Measurements from ENCODE around the gene ANKRD18B. TPM values are rescaled to one million over a fixed set of nuclear protein-coding genes. Genes with fewer than 3 reads are reported as not detected.

Gene ANKRD18B
- total RNA-seq, 1 donor from 2014 or later = 1.2 TPM

Other genes starting within 250 kb of the ANKRD18B start
- gene NFX1, start 233.7 kb upstream of the ANKRD18B start, total RNA-seq = 36.2 and 37.6 TPM in 2 replicates
- gene AQP7, start 121.7 kb upstream of the ANKRD18B start, total RNA-seq = not detected in 2 replicates
- 3.4 and 6.1 TPM in 2 replicates for gene AQP3, start 76.7 kb upstream of the ANKRD18B start, total RNA-seq
- 87.3 and 90.1 TPM in 2 replicates for gene NOL6, start 50.3 kb upstream of the ANKRD18B start, total RNA-seq

Measured in activated T-helper 1 cell treated with anti-CD3 and anti-CD28 coated beads, Interleukin-12 subunit alpha, Interleukin-12 subunit beta, Interleukin-2, Interleukin-4 antibody, amounts not matched to agents 30 ng/mL and 10 ng/mL and 1 ng/mL, durations not matched to agents 14 hours and 24 hours and 36 hours (primary cell).